Glutamatergic neuron (in vitro differentiated cells): Measurements from ENCODE around the gene SURF2. TPM values are rescaled to one million over a fixed set of nuclear protein-coding genes. Genes with fewer than 3 reads are reported as not detected.
"Not testable (repeated sequence)": the region's sequence is repeated elsewhere in the genome, so short reads cannot be mapped to it uniquely, and the experiment has no call there.

Experiments
- DNase-seq: peaks from one replicate; pipeline ENCODE4 v3.0.0; 2022
- H3K27ac Mint-ChIP-seq: one replicate; pipeline ENCODE4 v1.8.0; 2020; ENCODE audit warnings: mild to moderate bottlenecking, mixed read lengths, inconsistent platforms; ENCODE audit not compliant: unreplicated experiment
- H3K27me3 Mint-ChIP-seq: one replicate; pipeline ENCODE4 v1.8.0; 2020; ENCODE audit warnings: mild to moderate bottlenecking, moderate library complexity, mixed read lengths, inconsistent platforms; ENCODE audit not compliant: unreplicated experiment
- H3K36me3 Mint-ChIP-seq: one replicate; pipeline ENCODE4 v1.8.0; 2020; ENCODE audit warnings: mild to moderate bottlenecking, mixed read lengths, inconsistent platforms; ENCODE audit not compliant: unreplicated experiment
- H3K4me1 Mint-ChIP-seq: one replicate; pipeline ENCODE4 v1.8.0; 2020; ENCODE audit warnings: mild to moderate bottlenecking, low read depth, mixed read lengths, inconsistent platforms; ENCODE audit not compliant: unreplicated experiment
- H3K4me3 Mint-ChIP-seq: one replicate; pipeline ENCODE4 v1.8.0; 2020; ENCODE audit warnings: mild to moderate bottlenecking, mixed read lengths, inconsistent platforms; ENCODE audit not compliant: unreplicated experiment
- H3K9me3 Mint-ChIP-seq: one replicate; pipeline ENCODE4 v1.8.0; 2020; ENCODE audit warnings: mild to moderate bottlenecking, moderate library complexity, mixed read lengths, inconsistent platforms; ENCODE audit not compliant: unreplicated experiment
- CTCF ChIP-seq: fragments of 200-600 bp; sonication (generic); IDR thresholded peaks from one replicate; pipeline ENCODE4 v1.5.0; 2021; ENCODE audit not compliant: partially characterized antibody, unreplicated experiment
- total RNA-seq: library from RNA; stranded (reverse); fragmentation: NEBNext Ultra II Directional; extraction: Animal tissue kit (Norgen Biotek cat#: 25700); gene quantifications from one replicate; pipeline ENCODE4 v1.2.1, GENCODE V29; 2021; ENCODE audit not compliant: unreplicated experiment

The SURF2 gene
- total RNA-seq, 1 donor from 2014 or later, result 24.0 TPM

GRCh38 chr9:133320421-133320881 lies 35.9 kb upstream of the SURF2 start:
- peaks cover 5% of the 10 kb centered on the region for H3K27me3 Mint-ChIP-seq
- DNase-seq, result no peak
- H3K36me3 Mint-ChIP-seq, result peaks cover 13% of the 10 kb centered on the region
- H3K9me3 Mint-ChIP-seq, result peaks cover 13% of the 10 kb centered on the region
- no peak overlapping the region for H3K4me3 Mint-ChIP-seq
- no peaks in the 10 kb centered on the region for H3K4me1 Mint-ChIP-seq
- TF ChIP-seq CTCF, result no peak
- no peak overlapping the region for H3K27ac Mint-ChIP-seq

GRCh38 chr9:133321411-133321935 lies 34.9 kb upstream of the SURF2 start:
- Mint-ChIP-seq H3K27ac (no peak overlapping the region), H3K36me3 (peaks cover 13% of the 10 kb centered on the region), H3K4me3 (no peak overlapping the region), H3K27me3 (peaks cover 2% of the 10 kb centered on the region), H3K4me1 (no peaks in the 10 kb centered on the region), H3K9me3 (peaks cover 13% of the 10 kb centered on the region)
- no peak for DNase-seq
- TF ChIP-seq CTCF, result no peak

GRCh38 chr9:133322701-133323100 lies 33.6 kb upstream of the SURF2 start:
- Mint-ChIP-seq H3K27me3 (no peaks in the 10 kb centered on the region), H3K4me1 (no peaks in the 10 kb centered on the region), H3K27ac (no peak overlapping the region), H3K36me3 (peaks cover 13% of the 10 kb centered on the region), H3K9me3 (peaks cover 11% of the 10 kb centered on the region), H3K4me3 (no peak overlapping the region)
- DNase-seq, result no peak
- no peak for TF ChIP-seq CTCF

GRCh38 chr9:133323211-133323610 lies 33.1 kb upstream of the SURF2 start:
- Mint-ChIP-seq H3K27ac (no peak overlapping the region), H3K27me3 (no peaks in the 10 kb centered on the region), H3K9me3 (peaks cover 11% of the 10 kb centered on the region), H3K4me3 (no peak overlapping the region), H3K4me1 (no peaks in the 10 kb centered on the region), H3K36me3 (peaks cover 13% of the 10 kb centered on the region)
- no peak for DNase-seq
- TF ChIP-seq CTCF, result no peak

GRCh38 chr9:133323991-133324703 lies 32.2 kb upstream of the SURF2 start:
- no peak for DNase-seq
- Mint-ChIP-seq H3K36me3 (peaks cover 13% of the 10 kb centered on the region), H3K4me1 (no peaks in the 10 kb centered on the region), H3K27me3 (no peaks in the 10 kb centered on the region), H3K9me3 (peaks cover 10% of the 10 kb centered on the region), H3K4me3 (no peak overlapping the region), H3K27ac (no peak overlapping the region)
- TF ChIP-seq CTCF, result no peak

- not testable (repeated sequence) for H3K4me3 Mint-ChIP-seq, H3K4me1 Mint-ChIP-seq, H3K27ac Mint-ChIP-seq, H3K9me3 Mint-ChIP-seq, DNase-seq, H3K27me3 Mint-ChIP-seq, H3K36me3 Mint-ChIP-seq
Measured at GRCh38 chr9:133327021-133327420, 29.3 kb upstream of the SURF2 start.
